ENCODE measurements around the gene WWOX.

Gene WWOX

DNA sequence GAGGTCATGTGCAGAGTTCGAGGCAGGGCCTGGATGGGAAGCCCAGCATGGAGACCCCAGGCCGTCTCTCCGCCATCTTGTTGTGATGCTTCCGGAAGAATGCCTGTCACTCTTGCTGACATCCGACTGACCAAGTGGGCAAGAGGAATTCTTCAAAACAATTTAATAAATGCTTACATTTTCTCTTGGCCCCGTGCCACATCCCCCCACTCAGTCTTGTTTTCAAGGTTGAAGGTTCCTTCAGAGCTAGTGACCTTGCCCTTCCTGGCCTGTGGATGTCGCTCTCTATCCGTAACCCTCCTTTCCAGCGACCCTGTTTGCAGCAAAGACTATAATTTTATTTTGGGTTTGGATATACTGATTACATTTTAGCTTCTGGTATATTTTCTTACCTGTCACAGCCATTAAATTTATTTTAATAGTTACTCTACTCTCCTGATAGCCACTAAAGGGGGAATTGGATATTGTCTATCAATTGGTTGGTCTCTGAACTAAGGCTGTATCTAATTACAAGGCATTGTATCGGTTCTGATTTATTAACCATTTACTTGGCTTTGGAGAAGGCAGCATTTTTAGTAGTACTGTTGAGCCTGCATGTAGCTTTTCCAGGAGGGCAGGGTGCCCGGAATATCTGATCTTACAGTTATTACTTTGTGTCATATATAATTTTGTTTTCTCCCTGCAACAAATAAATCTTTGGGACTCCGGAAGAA lies 264.5 kb downstream of the WWOX start:
- TF ChIP-seq ESRRG (CRISPR knock-in tag; IDR thresholded peaks at IDR 0.05) (no peak), ZFP30 (CRISPR knock-in tag; IDR thresholded peaks at IDR 0.05) (no peak), ISL1 (CRISPR knock-in tag; IDR thresholded peaks at IDR 0.05) (no peak), ZNF70 (CRISPR knock-in tag; IDR thresholded peaks at IDR 0.05) (no peak), TCF4 (CRISPR knock-in tag; IDR thresholded peaks at IDR 0.05; ENCODE audit: borderline replicate concordance) (no peak), CSDC2 (CRISPR knock-in tag; IDR thresholded peaks at IDR 0.05) (no peak), OSR1 (CRISPR knock-in tag; IDR thresholded peaks at IDR 0.05) (no peak), ARNTL (CRISPR knock-in tag; IDR thresholded peaks at IDR 0.05; ENCODE audit: borderline replicate concordance, low read depth) (no peak), ZNF565 (CRISPR knock-in tag; conservative IDR thresholded peaks at IDR 0.05; ENCODE audit: low read depth) (no peak), SNAI2 (CRISPR knock-in tag; IDR thresholded peaks at IDR 0.05) (no peak)
- TF ChIP-seq, protein P1, sequence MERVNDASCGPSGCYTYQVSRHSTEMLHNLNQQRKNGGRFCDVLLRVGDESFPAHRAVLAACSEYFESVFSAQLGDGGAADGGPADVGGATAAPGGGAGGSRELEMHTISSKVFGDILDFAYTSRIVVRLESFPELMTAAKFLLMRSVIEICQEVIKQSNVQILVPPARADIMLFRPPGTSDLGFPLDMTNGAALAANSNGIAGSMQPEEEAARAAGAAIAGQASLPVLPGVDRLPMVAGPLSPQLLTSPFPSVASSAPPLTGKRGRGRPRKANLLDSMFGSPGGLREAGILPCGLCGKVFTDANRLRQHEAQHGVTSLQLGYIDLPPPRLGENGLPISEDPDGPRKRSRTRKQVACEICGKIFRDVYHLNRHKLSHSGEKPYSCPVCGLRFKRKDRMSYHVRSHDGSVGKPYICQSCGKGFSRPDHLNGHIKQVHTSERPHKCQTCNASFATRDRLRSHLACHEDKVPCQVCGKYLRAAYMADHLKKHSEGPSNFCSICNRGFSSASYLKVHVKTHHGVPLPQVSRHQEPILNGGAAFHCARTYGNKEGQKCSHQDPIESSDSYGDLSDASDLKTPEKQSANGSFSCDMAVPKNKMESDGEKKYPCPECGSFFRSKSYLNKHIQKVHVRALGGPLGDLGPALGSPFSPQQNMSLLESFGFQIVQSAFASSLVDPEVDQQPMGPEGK (CRISPR knock-in tag; IDR thresholded peaks at IDR 0.05; ENCODE audit: borderline replicate concordance): no peak
- TF ChIP-seq, protein P2, sequence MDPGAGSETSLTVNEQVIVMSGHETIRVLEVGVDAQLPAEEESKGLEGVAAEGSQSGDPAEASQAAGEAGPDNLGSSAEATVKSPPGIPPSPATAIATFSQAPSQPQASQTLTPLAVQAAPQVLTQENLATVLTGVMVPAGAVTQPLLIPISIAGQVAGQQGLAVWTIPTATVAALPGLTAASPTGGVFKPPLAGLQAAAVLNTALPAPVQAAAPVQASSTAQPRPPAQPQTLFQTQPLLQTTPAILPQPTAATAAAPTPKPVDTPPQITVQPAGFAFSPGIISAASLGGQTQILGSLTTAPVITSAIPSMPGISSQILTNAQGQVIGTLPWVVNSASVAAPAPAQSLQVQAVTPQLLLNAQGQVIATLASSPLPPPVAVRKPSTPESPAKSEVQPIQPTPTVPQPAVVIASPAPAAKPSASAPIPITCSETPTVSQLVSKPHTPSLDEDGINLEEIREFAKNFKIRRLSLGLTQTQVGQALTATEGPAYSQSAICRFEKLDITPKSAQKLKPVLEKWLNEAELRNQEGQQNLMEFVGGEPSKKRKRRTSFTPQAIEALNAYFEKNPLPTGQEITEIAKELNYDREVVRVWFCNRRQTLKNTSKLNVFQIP (CRISPR knock-in tag; IDR thresholded peaks at IDR 0.05; ENCODE audit: borderline replicate concordance, low read depth): no peak

DNA sequence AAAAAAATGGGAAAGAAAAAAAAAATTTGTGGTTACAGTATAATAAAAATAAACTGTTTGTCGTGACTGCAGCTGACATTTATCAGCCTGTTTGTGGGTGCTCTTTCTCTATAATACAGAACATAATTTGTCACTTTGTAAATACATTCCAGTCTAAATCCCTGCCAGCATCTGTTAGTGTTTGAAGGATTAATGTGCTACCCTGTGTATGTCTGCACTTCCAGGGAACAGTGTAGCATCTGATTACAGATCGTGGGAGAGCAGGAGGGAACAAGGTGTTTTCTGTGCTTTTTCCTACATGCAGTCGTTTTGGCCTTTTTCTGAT lies 265.1 kb downstream of the WWOX start:
- no peak for TF ChIP-seq SNAI2 (CRISPR knock-in tag; IDR thresholded peaks at IDR 0.05)
- no peak for TF ChIP-seq TCF4 (CRISPR knock-in tag; IDR thresholded peaks at IDR 0.05; ENCODE audit: borderline replicate concordance)
- no peak for TF ChIP-seq ARNTL (CRISPR knock-in tag; IDR thresholded peaks at IDR 0.05; ENCODE audit: borderline replicate concordance, low read depth)
- ATAC-seq: peak; percentile 71

More for the DNA sequence above, 264.5 kb downstream of the WWOX start:
- ATAC-seq: peak; percentile 45

DNA sequence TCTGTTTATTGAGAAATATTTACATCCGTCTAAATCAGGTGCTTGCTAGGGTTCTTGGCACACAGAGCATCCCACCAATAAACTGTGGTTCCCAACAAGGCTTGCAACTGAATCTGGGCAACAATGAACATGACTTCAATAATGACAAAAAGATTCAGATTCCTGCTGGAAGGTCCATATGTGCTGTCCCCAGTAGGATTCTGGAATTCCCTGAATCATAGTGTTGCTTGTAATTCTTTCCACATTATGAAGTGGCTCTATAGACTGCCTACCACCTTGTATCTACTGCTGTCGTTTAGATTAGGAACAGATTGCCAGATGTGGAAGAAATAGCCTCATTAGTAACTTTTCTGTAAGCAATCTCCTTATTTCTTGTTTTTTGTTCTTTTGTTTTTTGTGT lies 265.9 kb downstream of the WWOX start:
- TF ChIP-seq ARNTL (CRISPR knock-in tag; IDR thresholded peaks at IDR 0.05; ENCODE audit: borderline replicate concordance, low read depth) (no peak), PPARA (CRISPR knock-in tag; IDR thresholded peaks at IDR 0.05; ENCODE audit: borderline replicate concordance) (no peak), GLIS3 (CRISPR knock-in tag; IDR thresholded peaks at IDR 0.05) (no peak), ZNF8 (CRISPR knock-in tag; IDR thresholded peaks at IDR 0.05) (no peak), ZFP3 (CRISPR knock-in tag; IDR thresholded peaks at IDR 0.05) (no peak)
- TF ChIP-seq, protein P3, sequence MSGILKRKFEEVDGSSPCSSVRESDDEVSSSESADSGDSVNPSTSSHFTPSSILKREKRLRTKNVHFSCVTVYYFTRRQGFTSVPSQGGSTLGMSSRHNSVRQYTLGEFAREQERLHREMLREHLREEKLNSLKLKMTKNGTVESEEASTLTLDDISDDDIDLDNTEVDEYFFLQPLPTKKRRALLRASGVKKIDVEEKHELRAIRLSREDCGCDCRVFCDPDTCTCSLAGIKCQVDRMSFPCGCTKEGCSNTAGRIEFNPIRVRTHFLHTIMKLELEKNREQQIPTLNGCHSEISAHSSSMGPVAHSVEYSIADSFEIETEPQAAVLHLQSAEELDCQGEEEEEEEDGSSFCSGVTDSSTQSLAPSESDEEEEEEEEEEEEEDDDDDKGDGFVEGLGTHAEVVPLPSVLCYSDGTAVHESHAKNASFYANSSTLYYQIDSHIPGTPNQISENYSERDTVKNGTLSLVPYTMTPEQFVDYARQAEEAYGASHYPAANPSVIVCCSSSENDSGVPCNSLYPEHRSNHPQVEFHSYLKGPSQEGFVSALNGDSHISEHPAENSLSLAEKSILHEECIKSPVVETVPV (CRISPR knock-in tag; IDR thresholded peaks at IDR 0.05): no peak
- no peak for ATAC-seq

DNA sequence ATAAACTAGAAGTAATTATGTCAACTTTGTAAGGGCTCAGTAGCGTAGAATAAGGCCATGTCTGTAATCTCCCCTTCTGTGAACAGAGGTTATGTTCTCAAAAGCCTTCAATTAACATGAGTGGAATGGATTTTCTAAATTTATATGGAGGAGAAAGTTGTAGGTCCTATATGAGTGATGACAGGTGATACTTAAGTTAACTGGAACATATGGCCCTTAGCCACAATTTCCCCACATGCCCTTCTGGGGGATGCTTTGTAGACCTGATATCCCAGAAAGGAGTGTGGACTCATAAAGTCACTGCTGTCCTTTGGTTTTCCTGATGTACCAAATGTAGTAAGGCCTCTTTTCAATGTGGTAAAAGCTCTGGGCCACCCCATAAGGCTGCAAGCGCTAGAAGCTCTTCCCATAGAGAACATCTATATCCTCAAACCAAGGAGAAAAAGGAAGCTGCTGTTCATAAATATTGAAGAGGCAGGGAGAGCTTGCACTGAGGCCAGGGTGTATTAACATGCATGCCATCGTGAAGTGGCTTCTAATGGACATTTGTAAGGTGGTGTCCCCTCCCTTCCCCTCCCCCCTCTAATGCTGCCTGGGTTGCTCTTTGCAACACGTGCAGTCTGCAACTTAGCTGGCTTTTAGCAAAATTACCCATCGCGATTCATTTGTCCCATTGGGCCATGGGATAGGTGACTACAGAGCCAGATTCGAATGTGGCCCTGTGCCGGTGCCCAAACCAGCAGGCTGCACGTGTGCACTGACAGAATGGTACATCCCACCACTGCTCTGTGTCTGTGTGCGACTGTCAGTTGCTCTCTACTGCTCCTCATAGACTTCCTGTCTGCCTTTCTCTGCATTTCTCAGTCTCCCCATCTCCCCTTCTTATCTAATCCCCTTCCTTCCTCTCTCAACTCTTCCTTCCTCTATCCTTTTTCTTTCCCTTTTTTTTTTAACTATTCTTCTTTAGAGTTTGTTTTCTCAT lies 269.0 kb downstream of the WWOX start:
- ATAC-seq: no peak
- TF ChIP-seq, protein P3 (CRISPR knock-in tag; IDR thresholded peaks at IDR 0.05): no peak
- TF ChIP-seq ZFP3 (CRISPR knock-in tag; IDR thresholded peaks at IDR 0.05): no peak
- no peak for TF ChIP-seq TCF4 (CRISPR knock-in tag; IDR thresholded peaks at IDR 0.05; ENCODE audit: borderline replicate concordance)
- TF ChIP-seq OSR1 (CRISPR knock-in tag; IDR thresholded peaks at IDR 0.05): no peak
- TF ChIP-seq GLIS3 (CRISPR knock-in tag; IDR thresholded peaks at IDR 0.05): no peak
- TF ChIP-seq BACH2 (CRISPR knock-in tag; IDR thresholded peaks at IDR 0.05; ENCODE audit: borderline replicate concordance): no peak
- no peak for TF ChIP-seq ZFP30 (CRISPR knock-in tag; IDR thresholded peaks at IDR 0.05)
- TF ChIP-seq ZNF8 (CRISPR knock-in tag; IDR thresholded peaks at IDR 0.05): no peak
- no peak for TF ChIP-seq CSDC2 (CRISPR knock-in tag; IDR thresholded peaks at IDR 0.05)
- TF ChIP-seq, protein P4, sequence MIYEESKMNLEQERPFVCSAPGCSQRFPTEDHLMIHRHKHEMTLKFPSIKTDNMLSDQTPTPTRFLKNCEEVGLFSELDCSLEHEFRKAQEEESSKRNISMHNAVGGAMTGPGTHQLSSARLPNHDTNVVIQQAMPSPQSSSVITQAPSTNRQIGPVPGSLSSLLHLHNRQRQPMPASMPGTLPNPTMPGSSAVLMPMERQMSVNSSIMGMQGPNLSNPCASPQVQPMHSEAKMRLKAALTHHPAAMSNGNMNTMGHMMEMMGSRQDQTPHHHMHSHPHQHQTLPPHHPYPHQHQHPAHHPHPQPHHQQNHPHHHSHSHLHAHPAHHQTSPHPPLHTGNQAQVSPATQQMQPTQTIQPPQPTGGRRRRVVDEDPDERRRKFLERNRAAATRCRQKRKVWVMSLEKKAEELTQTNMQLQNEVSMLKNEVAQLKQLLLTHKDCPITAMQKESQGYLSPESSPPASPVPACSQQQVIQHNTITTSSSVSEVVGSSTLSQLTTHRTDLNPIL (CRISPR knock-in tag; IDR thresholded peaks at IDR 0.05; ENCODE audit: low read depth): no peak
- no peak for TF ChIP-seq ZNF565 (CRISPR knock-in tag; conservative IDR thresholded peaks at IDR 0.05; ENCODE audit: low read depth)
- TF ChIP-seq RARB (CRISPR knock-in tag; IDR thresholded peaks at IDR 0.05): no peak
- TF ChIP-seq, protein P2 (CRISPR knock-in tag; IDR thresholded peaks at IDR 0.05; ENCODE audit: borderline replicate concordance, low read depth): no peak
- no peak for TF ChIP-seq ZNF70 (CRISPR knock-in tag; IDR thresholded peaks at IDR 0.05)
- TF ChIP-seq ARNTL (CRISPR knock-in tag; IDR thresholded peaks at IDR 0.05; ENCODE audit: borderline replicate concordance, low read depth): no peak
- TF ChIP-seq, protein P1 (CRISPR knock-in tag; IDR thresholded peaks at IDR 0.05; ENCODE audit: borderline replicate concordance): no peak

Measured in SK-N-SH treated with all-trans-retinoic acid at 6 μM for 48 hours (cell line).